ENCODE data around the gene ARHGAP12.

DNA sequence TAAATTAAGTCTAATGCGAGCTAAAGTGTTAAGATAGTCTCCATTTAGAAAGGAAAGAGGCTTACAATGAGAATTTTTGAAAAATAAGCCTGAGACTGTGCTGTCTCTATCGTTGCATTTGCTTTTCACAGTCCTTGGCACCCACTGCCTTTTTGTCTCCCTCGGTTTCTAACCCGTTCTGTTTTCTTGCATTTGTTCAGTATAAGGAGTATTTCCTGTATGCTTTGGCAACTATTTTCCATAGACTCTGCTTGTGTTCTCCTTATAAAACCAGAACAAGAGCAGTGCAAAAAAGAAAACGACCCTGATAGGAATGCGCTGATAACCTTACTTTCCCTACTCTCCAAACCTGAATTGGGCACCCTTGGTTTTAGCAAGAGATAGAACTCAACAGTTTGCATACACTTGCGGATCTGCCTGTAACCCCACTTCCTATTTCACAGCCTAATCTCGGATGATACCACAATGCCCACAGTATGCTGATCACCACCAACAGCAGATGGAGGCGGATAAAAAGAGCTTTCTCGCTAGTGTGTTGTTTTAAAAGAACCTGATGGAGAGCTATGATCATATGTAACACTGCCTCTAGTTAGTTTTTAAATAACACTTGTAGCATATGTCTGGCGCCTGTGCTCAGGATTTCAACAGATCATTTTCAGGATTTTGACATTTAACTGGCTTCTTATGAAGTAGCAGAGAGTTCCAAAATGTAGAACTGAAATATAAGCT lies 1.6 kb upstream of the ARHGAP12 start:
- TF ChIP-seq, protein P1, sequence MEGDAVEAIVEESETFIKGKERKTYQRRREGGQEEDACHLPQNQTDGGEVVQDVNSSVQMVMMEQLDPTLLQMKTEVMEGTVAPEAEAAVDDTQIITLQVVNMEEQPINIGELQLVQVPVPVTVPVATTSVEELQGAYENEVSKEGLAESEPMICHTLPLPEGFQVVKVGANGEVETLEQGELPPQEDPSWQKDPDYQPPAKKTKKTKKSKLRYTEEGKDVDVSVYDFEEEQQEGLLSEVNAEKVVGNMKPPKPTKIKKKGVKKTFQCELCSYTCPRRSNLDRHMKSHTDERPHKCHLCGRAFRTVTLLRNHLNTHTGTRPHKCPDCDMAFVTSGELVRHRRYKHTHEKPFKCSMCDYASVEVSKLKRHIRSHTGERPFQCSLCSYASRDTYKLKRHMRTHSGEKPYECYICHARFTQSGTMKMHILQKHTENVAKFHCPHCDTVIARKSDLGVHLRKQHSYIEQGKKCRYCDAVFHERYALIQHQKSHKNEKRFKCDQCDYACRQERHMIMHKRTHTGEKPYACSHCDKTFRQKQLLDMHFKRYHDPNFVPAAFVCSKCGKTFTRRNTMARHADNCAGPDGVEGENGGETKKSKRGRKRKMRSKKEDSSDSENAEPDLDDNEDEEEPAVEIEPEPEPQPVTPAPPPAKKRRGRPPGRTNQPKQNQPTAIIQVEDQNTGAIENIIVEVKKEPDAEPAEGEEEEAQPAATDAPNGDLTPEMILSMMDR (IDR thresholded peaks at IDR 0.05; ENCODE audit: low read length), result no peak
- TF ChIP-seq EZH2 (IDR thresholded peaks at IDR 0.05; ENCODE audit: borderline replicate concordance, low read length), result no peak
